ENCODE data around the gene PRPSAP1.

The PRPSAP1 gene

DNA sequence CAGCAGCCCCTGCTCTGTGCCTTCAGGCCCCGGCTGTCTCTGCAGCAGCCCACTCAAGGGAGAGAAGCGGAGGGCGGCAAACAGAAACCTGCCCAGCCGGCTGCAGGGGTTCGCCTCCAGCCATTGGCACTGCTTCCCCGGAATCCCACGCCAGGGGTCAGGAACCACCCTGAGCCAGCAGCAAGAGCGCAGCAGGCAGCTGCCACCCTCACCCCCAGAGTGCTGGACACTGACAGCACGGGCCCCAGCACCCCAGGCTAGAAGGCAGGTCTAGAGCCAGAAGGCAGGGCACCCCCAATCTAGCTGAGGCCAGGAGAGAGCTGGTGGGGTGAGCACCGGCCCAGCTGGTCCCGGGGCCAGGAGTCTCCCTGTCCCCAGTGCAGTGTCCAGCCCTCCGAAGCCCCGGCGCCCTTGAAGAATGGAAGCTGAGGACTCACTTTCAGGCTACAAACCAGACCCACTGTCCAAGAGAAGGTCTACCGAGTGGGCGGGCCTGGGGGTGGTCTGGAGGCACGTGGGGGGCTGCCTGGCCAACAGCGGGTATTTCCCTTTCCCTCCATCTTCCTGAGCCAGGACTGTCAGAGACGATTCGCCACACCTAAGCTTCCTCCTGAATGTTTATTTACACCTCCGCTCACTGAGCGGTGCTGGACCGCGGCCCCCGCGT lies 80.1 kb downstream of the PRPSAP1 start:
- TF ChIP-seq CTCF (IDR thresholded peaks at IDR 0.05; ENCODE audit: borderline replicate concordance, insufficient read depth, low read depth, low read length): no peak
- H3K4me3 ChIP-seq (ENCODE audit: low read depth, low read length): no peak overlapping the region

DNA sequence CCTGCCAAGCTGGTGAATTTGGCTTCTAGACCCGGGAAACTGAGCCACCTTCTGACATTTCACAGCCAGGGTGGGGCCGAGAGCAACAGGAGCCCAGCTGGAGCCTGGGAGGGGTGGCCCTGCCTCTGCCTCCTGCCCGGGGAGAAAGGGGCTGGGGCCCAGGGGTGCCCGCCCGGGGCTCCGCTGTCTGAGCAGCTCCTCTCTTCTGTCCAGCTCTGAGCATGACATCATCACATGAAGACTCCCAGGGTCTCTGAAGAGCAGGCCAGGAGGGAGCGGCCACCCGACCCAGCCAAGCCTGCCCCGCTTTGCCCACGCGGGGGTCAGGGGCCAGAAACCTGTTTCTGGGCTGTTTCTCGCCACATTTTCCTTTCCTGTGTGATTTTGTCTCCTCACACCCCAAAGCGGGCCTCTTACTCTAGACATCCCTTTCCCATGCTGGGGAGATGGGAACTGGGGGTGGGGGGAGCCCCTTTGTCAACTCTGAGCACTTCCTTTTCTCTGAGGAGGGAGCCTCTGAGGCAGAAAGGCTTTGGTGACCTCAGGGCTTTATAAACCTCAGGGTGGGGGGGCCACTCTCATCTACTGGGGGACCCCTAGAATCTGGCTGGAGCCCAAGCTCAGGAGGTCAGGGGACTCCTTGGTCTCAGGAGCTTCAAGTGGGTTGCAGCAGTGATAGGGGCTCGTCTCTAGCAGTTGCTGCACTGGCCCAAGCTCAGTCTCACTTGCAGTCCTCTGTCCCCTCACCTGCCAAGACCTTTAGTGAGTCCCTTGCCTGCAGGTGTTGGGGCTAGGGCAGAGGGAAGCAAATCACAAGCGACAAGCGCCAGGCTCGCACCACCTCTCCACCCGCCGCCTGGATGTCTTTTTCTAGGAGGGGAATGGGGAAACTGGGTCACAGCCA lies 80.9 kb downstream of the PRPSAP1 start:
- peak overlapping the region; percentile 40 for H3K4me3 ChIP-seq (ENCODE audit: low read depth, low read length)
- TF ChIP-seq CTCF (IDR thresholded peaks at IDR 0.05; ENCODE audit: borderline replicate concordance, insufficient read depth, low read depth, low read length): no peak

DNA sequence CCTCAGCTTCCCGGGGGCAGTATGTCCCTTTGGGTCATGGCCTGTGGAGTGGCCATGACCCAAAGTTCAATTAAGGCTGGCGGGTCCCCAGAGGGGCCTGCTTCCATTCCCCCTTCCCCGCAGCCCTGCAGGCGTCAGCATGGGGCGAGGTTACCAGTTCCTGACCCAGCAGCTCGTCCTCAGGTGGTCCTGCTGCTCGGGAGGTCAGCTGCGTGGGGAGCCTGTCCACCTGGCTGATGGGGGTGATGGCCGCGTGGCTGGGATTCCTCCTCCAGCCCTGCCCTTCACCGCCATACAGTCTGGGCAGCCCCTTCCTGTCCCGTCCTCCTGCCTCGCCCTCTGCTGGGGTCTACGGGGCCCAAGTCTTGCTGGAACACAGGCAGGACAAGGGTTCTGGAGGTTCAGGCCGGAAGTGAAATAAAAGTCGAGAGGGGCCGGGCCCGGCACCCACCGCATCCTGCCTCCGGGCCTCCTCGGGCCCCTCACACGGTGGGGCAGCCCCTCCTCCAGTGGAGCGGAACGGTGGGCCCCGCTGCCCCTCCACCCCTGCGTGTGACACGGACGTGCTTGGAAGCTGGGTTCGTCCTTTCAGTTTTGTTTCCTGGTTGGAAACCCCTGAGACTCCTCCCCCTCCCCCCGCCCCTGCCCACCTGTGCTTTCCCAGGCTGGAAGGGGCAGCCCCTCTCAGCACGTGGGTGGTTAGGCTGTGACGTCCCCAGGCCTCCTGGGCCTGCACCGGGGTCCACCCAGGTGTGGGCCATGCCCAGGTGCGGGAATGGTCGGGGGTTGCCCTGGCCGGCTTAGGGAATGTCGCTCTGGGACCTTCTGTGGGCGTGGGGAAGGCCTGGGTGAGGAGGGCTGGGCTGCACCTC lies 81.8 kb downstream of the PRPSAP1 start:
- H3K4me3 ChIP-seq (ENCODE audit: low read depth, low read length): peak overlapping the region; percentile 59
- no peak for TF ChIP-seq CTCF (IDR thresholded peaks at IDR 0.05; ENCODE audit: borderline replicate concordance, insufficient read depth, low read depth, low read length)

GRCh38 chr17:76270770-76271668 lies 82.7 kb downstream of the PRPSAP1 start:
- TF ChIP-seq CTCF (IDR thresholded peaks at IDR 0.05; ENCODE audit: borderline replicate concordance, insufficient read depth, low read depth, low read length): no peak
- peak overlapping the region; percentile 59 for H3K4me3 ChIP-seq (ENCODE audit: low read depth, low read length)

- TF ChIP-seq CTCF (IDR thresholded peaks at IDR 0.05; ENCODE audit: borderline replicate concordance, insufficient read depth, low read depth, low read length): no peak
- H3K4me3 ChIP-seq (ENCODE audit: low read depth, low read length): peak overlapping the region; percentile 70
Measured at GRCh38 chr17:76270127-76270592, 83.6 kb downstream of the PRPSAP1 start.

All from GM12875 (cell line).